HepG2 (cell line): ENCODE data around the gene GNAL. TPM values are rescaled to one million over a fixed set of nuclear protein-coding genes. Genes with fewer than 3 reads are reported as not detected.

ENCODE experiments used
- ATRX ChIP-seq: sonication (generic); formaldehyde crosslinking; IDR thresholded peaks from 2 replicates; pipeline ENCODE4 v1.4.0; 2020; ENCODE audit warnings: missing genetic modification reagents, borderline replicate concordance
- CENPX ChIP-seq: sonication (generic); formaldehyde crosslinking; IDR thresholded peaks from 2 replicates; pipeline ENCODE4 v1.9.0; 2021; ENCODE audit warnings: mild to moderate bottlenecking, missing genetic modification reagents, moderate library complexity
- CSRNP1 ChIP-seq: sonication (generic); formaldehyde crosslinking; IDR thresholded peaks from 2 replicates; pipeline ENCODE4 v1.8.1; 2023; ENCODE audit warnings: mild to moderate bottlenecking, missing genetic modification reagents
- EEA1 ChIP-seq: sonication (generic); formaldehyde crosslinking; IDR thresholded peaks from 2 replicates; pipeline ENCODE4 v1.5.1; 2020; ENCODE audit warnings: mild to moderate bottlenecking, missing genetic modification reagents, borderline replicate concordance
- HOMEZ ChIP-seq: IDR thresholded peaks from 2 replicates; pipeline ENCODE4 v1.6.1; 2016; ENCODE audit warnings: low read depth
- MLXIP ChIP-seq: sonication (generic); formaldehyde crosslinking; IDR thresholded peaks from 2 replicates; pipeline ENCODE4 v1.9.0; 2021; ENCODE audit warnings: missing genetic modification reagents, borderline replicate concordance
- NPAS2 ChIP-seq: sonication (generic); formaldehyde crosslinking; IDR thresholded peaks from 2 replicates; pipeline ENCODE4 v1.8.0; 2022; ENCODE audit warnings: mild to moderate bottlenecking, missing genetic modification reagents, borderline replicate concordance
- PRPF4 ChIP-seq: fragments of 200-400 bp; formaldehyde crosslinking; IDR thresholded peaks from 2 replicates; pipeline ENCODE4 v1.6.1; 2016; ENCODE audit warnings: low read length, low read depth; ENCODE audit not compliant: poor library complexity, severe bottlenecking
- SKIL ChIP-seq: sonication (generic); formaldehyde crosslinking; IDR thresholded peaks from 2 replicates; pipeline ENCODE4 v1.8.0; 2022; ENCODE audit warnings: missing genetic modification reagents, mild to moderate bottlenecking, moderate library complexity, borderline replicate concordance
- TERF1 ChIP-seq: sonication (generic); formaldehyde crosslinking; IDR thresholded peaks from 2 replicates; pipeline ENCODE4 v1.8.0; 2022; ENCODE audit warnings: mild to moderate bottlenecking, missing genetic modification reagents, moderate library complexity
- THAP7 ChIP-seq: sonication (generic); formaldehyde crosslinking; IDR thresholded peaks from 2 replicates; pipeline ENCODE4 v1.8.1; 2023; ENCODE audit warnings: mild to moderate bottlenecking, missing genetic modification reagents
- ZEB1 ChIP-seq: IDR thresholded peaks from 2 replicates; pipeline ENCODE4 v1.6.1; 2012; ENCODE audit warnings: mild to moderate bottlenecking, low read depth, inconsistent platforms; ENCODE audit not compliant: insufficient replicate concordance
- ZFX ChIP-seq: sonication (generic); formaldehyde crosslinking; IDR thresholded peaks from 2 replicates; pipeline ENCODE4 v1.4.0; 2020; ENCODE audit warnings: mild to moderate bottlenecking, low read depth, missing genetic modification reagents, moderate library complexity
- ZNF230 ChIP-seq: sonication (generic); formaldehyde crosslinking; IDR thresholded peaks from 2 replicates; pipeline ENCODE4 v1.4.0; 2020; ENCODE audit warnings: mild to moderate bottlenecking, missing genetic modification reagents
- ZNF530 ChIP-seq: sonication (generic); formaldehyde crosslinking; IDR thresholded peaks from 2 replicates; pipeline ENCODE4 v1.5.0; 2020; ENCODE audit warnings: low read depth, mild to moderate bottlenecking, missing genetic modification reagents
- ZNF598 ChIP-seq: sonication (generic); formaldehyde crosslinking; IDR thresholded peaks from 2 replicates; pipeline ENCODE4 v1.5.1; 2020; ENCODE audit warnings: mild to moderate bottlenecking, missing genetic modification reagents, borderline replicate concordance
- ZNF607 ChIP-seq: sonication (generic); formaldehyde crosslinking; IDR thresholded peaks from 2 replicates; pipeline ENCODE4 v1.5.1; 2020; ENCODE audit warnings: missing genetic modification reagents, mild to moderate bottlenecking, borderline replicate concordance
- ZNF619 ChIP-seq: sonication (generic); formaldehyde crosslinking; IDR thresholded peaks from 2 replicates; pipeline ENCODE4 v1.4.0; 2020; ENCODE audit warnings: mild to moderate bottlenecking, missing genetic modification reagents
- ZNF761 ChIP-seq: sonication (generic); formaldehyde crosslinking; conservative IDR thresholded peaks from 2 replicates; pipeline ENCODE4 v1.4.0; 2020; ENCODE audit warnings: mild to moderate bottlenecking, missing genetic modification reagents
- polyA plus RNA-seq, 8 experiments: library from polyadenylated mRNA; depleted of rRNA in 3 of 8; stranded (reverse) in 7 of 8; unstranded in 1 of 8; fragments of >200 nt; fragmentation: Illumina TruSeq in 4 of 8; extraction: Trizol in 4 of 8; gene quantifications; 2 replicates each; pipeline versions ENCODE4 v1.2.1 to v1.2.3, GENCODE V29; 2011 to 2016; ENCODE audit warnings: low read depth in 4 of 8, missing spikeins in 1 of 8, mixed read lengths in 1 of 8; ENCODE audit not compliant: insufficient read depth in 1 of 8
- total RNA-seq, 5 experiments: library from RNA; depleted of rRNA; stranded (reverse); fragments of >200 nt; fragmentation: Illumina TruSeq; extraction: Trizol; gene quantifications; 2 replicates each; pipeline ENCODE4 v1.2.3, GENCODE V29; 2016; ENCODE audit warnings: low read depth in 1 of 5

GNAL gene
- total and polyA plus RNA-seq, 2 of the 13 experiments (the other 11 are each of a cell fraction or from before 2014, with no cell fraction given): 0.87 to 1.4 TPM

- no peak for TF ChIP-seq ZNF530 (CRISPR knock-in tag)
- no peak for TF ChIP-seq HOMEZ (CRISPR knock-in tag)
- TF ChIP-seq NPAS2 (CRISPR knock-in tag): no peak
- TF ChIP-seq CENPX (CRISPR knock-in tag): no peak
- no peak for TF ChIP-seq SKIL (CRISPR knock-in tag)
- no peak for TF ChIP-seq PRPF4
- no peak for TF ChIP-seq EEA1
- TF ChIP-seq ZFX: 0 out of 2 replicates have a peak, but pooled peaks have one; percentile 24
- no peak for TF ChIP-seq ZNF607 (CRISPR knock-in tag)
- no peak for TF ChIP-seq ZNF598 (CRISPR knock-in tag)
- TF ChIP-seq ATRX (CRISPR knock-in tag): no peak
- TF ChIP-seq THAP7 (CRISPR knock-in tag): no peak
- no peak for TF ChIP-seq ZNF230
- no peak for TF ChIP-seq ZNF619 (CRISPR knock-in tag)
- TF ChIP-seq ZEB1: no peak
- no peak for TF ChIP-seq ZNF761 (CRISPR knock-in tag)
- no peak for TF ChIP-seq CSRNP1 (CRISPR knock-in tag)
- TF ChIP-seq MLXIP (CRISPR knock-in tag): no peak
- TF ChIP-seq TERF1: no peak
These were observed 44.0 kb downstream of the GNAL start (continued) for GRCh38 chr18:11733031-11733430.
